ENCODE measurements around the gene GABPA. TPM values are rescaled to one million over a fixed set of nuclear protein-coding genes. Genes with fewer than 3 reads are reported as not detected.

GABPA gene
- total and polyA plus RNA-seq, 9 of the 15 experiments (the other 6 are each of a cell fraction or from before 2014, with no cell fraction given): 8.9 to 35.7 (median 22.8) TPM

DNA sequence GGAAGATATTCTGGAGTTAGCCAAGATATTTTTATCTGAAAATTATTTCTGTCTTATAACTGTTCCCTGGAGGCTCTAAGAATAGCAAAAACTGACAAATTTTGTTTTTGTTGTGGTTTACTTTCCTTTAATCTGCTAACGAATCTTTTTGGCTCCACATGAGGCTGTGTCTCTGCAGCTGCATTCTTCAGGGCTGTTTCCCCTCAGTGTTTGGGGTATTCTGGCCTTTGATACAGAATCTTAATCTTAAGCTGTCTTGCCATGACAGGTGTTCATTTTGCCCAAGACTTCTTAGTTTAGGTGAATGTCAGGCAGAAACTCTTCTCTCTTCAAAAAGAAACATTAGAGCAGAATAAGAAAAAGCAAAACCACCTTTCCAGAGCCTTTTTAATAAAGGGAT lies 83.8 kb downstream of the GABPA start:
- no peak for FAIRE-seq
- in situ Hi-C loops (cut with MboI): no loop called here
- CTCF ChIA-PET (ENCODE audit: low intra/inter-chr PET ratio): no interaction called here

More for the DNA sequence above, 83.8 kb downstream of the GABPA start:
- no TSS peak for BruUV-seq (replicated peaks)
- TF ChIP-seq DNMT1 (IDR thresholded peaks at IDR 0.05) (no peak), HMGN3 (IDR thresholded peaks at IDR 0.05; ENCODE audit: borderline replicate concordance, extremely low read depth, insufficient read length, low read depth, low read length) (no peak), SMARCB1 (IDR thresholded peaks at IDR 0.05; ENCODE audit: insufficient read length, low read depth) (no peak), CBX2 (IDR thresholded peaks at IDR 0.05; ENCODE audit: insufficient read depth, low read length, poor library complexity, severe bottlenecking) (no peak), ZFP1 (CRISPR knock-in tag; IDR thresholded peaks at IDR 0.05) (no peak), JUND (IDR thresholded peaks at IDR 0.05; ENCODE audit: borderline replicate concordance, low read depth, low read length) (no peak), JUND (tag; IDR thresholded peaks at IDR 0.05; ENCODE audit: borderline replicate concordance, low read depth, low read length) (no peak), FIP1L1 (IDR thresholded peaks at IDR 0.05; ENCODE audit: low read depth, low read length, poor library complexity, severe bottlenecking) (no peak), SP1 (CRISPR knock-in tag; IDR thresholded peaks at IDR 0.05) (no peak), GATAD2B (IDR thresholded peaks at IDR 0.05; ENCODE audit: borderline replicate concordance) (no peak), HMG20B (CRISPR knock-in tag; IDR thresholded peaks at IDR 0.05) (no peak), FOSL1 (tag; conservative IDR thresholded peaks at IDR 0.05) (no peak), XRCC5 (IDR thresholded peaks at IDR 0.05; ENCODE audit: low read depth, low read length) (no peak), ZNF583 (CRISPR knock-in tag; IDR thresholded peaks at IDR 0.05) (no peak)
- TF ChIP-seq, protein P1, sequence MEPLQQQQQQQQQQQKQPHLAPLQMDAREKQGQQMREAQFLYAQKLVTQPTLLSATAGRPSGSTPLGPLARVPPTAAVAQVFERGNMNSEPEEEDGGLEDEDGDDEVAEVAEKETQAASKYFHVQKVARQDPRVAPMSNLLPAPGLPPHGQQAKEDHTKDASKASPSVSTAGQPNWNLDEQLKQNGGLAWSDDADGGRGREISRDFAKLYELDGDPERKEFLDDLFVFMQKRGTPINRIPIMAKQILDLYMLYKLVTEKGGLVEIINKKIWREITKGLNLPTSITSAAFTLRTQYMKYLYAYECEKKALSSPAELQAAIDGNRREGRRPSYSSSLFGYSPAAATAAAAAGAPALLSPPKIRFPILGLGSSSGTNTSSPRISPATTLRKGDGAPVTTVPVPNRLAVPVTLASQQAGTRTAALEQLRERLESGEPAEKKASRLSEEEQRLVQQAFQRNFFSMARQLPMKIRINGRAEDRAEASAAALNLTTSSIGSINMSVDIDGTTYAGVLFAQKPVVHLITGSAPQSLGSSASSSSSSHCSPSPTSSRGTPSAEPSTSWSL (CRISPR knock-in tag; IDR thresholded peaks at IDR 0.05; ENCODE audit: borderline replicate concordance): no peak
- TF ChIP-seq, protein P2, sequence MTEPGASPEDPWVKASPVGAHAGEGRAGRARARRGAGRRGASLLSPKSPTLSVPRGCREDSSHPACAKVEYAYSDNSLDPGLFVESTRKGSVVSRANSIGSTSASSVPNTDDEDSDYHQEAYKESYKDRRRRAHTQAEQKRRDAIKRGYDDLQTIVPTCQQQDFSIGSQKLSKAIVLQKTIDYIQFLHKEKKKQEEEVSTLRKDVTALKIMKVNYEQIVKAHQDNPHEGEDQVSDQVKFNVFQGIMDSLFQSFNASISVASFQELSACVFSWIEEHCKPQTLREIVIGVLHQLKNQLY (CRISPR knock-in tag; conservative IDR thresholded peaks at IDR 0.05): no peak
- TF ChIP-seq, protein P3, sequence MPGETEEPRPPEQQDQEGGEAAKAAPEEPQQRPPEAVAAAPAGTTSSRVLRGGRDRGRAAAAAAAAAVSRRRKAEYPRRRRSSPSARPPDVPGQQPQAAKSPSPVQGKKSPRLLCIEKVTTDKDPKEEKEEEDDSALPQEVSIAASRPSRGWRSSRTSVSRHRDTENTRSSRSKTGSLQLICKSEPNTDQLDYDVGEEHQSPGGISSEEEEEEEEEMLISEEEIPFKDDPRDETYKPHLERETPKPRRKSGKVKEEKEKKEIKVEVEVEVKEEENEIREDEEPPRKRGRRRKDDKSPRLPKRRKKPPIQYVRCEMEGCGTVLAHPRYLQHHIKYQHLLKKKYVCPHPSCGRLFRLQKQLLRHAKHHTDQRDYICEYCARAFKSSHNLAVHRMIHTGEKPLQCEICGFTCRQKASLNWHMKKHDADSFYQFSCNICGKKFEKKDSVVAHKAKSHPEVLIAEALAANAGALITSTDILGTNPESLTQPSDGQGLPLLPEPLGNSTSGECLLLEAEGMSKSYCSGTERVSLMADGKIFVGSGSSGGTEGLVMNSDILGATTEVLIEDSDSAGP (CRISPR knock-in tag; IDR thresholded peaks at IDR 0.05): no peak
- TF ChIP-seq, protein P4, sequence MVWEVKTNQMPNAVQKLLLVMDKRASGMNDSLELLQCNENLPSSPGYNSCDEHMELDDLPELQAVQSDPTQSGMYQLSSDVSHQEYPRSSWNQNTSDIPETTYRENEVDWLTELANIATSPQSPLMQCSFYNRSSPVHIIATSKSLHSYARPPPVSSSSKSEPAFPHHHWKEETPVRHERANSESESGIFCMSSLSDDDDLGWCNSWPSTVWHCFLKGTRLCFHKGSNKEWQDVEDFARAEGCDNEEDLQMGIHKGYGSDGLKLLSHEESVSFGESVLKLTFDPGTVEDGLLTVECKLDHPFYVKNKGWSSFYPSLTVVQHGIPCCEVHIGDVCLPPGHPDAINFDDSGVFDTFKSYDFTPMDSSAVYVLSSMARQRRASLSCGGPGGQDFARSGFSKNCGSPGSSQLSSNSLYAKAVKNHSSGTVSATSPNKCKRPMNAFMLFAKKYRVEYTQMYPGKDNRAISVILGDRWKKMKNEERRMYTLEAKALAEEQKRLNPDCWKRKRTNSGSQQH (CRISPR knock-in tag; IDR thresholded peaks at IDR 0.05): no peak
- Histone ChIP-seq H3K27me3 (ENCODE audit: control insufficient read depth in 2 of 2, insufficient read depth in 2 of 2, low read length in 2 of 2) (peaks cover 8 to 12% of the 10 kb centered on the region in 2 experiments; a peak in 4 of 5 replicates), H3K4me2 (ENCODE audit: insufficient read depth, low read length) (no peak overlapping the region), H2AFZ (ENCODE audit: low read depth, low read length) (no peak overlapping the region), H4K20me1 (replicated peaks; ENCODE audit: control insufficient read depth, insufficient read depth, low read length) (no peaks in the 10 kb centered on the region; the same call in 1 of the 2 replicates), H3K79me2 (ENCODE audit: control insufficient read depth, insufficient read depth, low read length) (no peaks in the 10 kb centered on the region), H3K4me1 (replicated peaks in 1 of 2; ENCODE audit: control insufficient read depth in 2 of 2, insufficient read depth in 2 of 2, low read length in 2 of 2) (no peaks in the 10 kb centered on the region), H3K9me1 (ENCODE audit: control insufficient read depth, insufficient read depth, low read length) (no peaks in the 10 kb centered on the region), H3K9me3 (replicated peaks; ENCODE audit: control insufficient read depth, insufficient read depth, low read depth, low read length) (no peaks in the 10 kb centered on the region), H3K36me3 (ENCODE audit: control insufficient read depth, insufficient read depth, low read length) (no peaks in the 10 kb centered on the region), H3K9ac (ENCODE audit: insufficient read depth in 1 of 2, low read depth in 2 of 2, low read length in 2 of 2) (no peak overlapping the region), H3K27ac (ENCODE audit: extremely low read depth, low read depth, low read length) (no peak overlapping the region), H3K4me3 (no peak overlapping the region)
- DNase-seq (ENCODE audit: extremely low read depth in 1 of 4, low spot score in 3 of 4): no peak
- intact Hi-C loops (cut with micrococcal nuclease): no loop called here
- 0% methylated on average over 1 of the region's 1 CpG for WGBS (ENCODE audit: insufficient coverage, low coverage, missing lambda C conversion rate)
- no peak for ATAC-seq
- POLR2A ChIA-PET: no interaction called here
